GM23338 (cell line): ENCODE measurements around the gene TPST2. TPM values are rescaled to one million over a fixed set of nuclear protein-coding genes. Genes with fewer than 3 reads are reported as not detected.
A peak's percentile ranks its signal among the peaks of the same experiment; 100 is the strongest.

Source experiments
- ATAC-seq: fragments of 200-7000 bp; cut with Tn5 transposase; 3 replicates; pipeline ENCODE4 v1.9.1; 2020
- DNase-seq: peaks from one replicate; pipeline ENCODE4 v3.0.0-alpha.2; 2015; ENCODE audit warnings: low spot score
- H2AFZ ChIP-seq: fragments of 200-600 bp; sonication (generic); 2 replicates; pipeline ENCODE4 v1.8.0; 2016; ENCODE audit warnings: antibody characterized with exemption, mild to moderate bottlenecking, moderate library complexity
- H3F3A ChIP-seq: fragments of 200-600 bp; sonication (generic); replicated peaks from 2 replicates; pipeline ENCODE4 v1.8.0; 2017; ENCODE audit warnings: antibody characterized with exemption, mixed run types, low read depth
- H3K27ac ChIP-seq: fragments of 200-600 bp; sonication (generic); 2 replicates; pipeline ENCODE4 v1.6.1; 2016; ENCODE audit warnings: low read depth
- H3K27me3 ChIP-seq: fragments of 200-600 bp; sonication (generic); 2 replicates; pipeline ENCODE4 v1.8.0; 2016; ENCODE audit warnings: mild to moderate bottlenecking, mixed run types, moderate library complexity; ENCODE audit not compliant: insufficient read depth
- H3K36me3 ChIP-seq: fragments of 200-600 bp; sonication (generic); 2 replicates; pipeline ENCODE4 v1.8.0; 2016; ENCODE audit warnings: mild to moderate bottlenecking; ENCODE audit not compliant: insufficient read depth
- H3K4me1 ChIP-seq: fragments of 200-600 bp; sonication (generic); 2 replicates; pipeline ENCODE4 v1.8.0; 2016; ENCODE audit warnings: mild to moderate bottlenecking, moderate library complexity; ENCODE audit not compliant: insufficient read depth
- H3K4me2 ChIP-seq: fragments of 200-600 bp; sonication (generic); 2 replicates; pipeline ENCODE4 v1.7.1; 2017; ENCODE audit warnings: mixed run types
- H3K4me3 ChIP-seq: fragments of 200-600 bp; sonication (generic); 2 replicates; pipeline ENCODE4 v1.6.1; 2016; ENCODE audit warnings: mixed run types
- H3K79me2 ChIP-seq: fragments of 200-600 bp; sonication (generic); replicated peaks from 2 replicates; pipeline ENCODE4 v1.8.0; 2017; ENCODE audit warnings: mild to moderate bottlenecking; ENCODE audit not compliant: insufficient read depth
- H3K9me2 ChIP-seq: fragments of 200-600 bp; sonication (generic); 2 replicates; pipeline ENCODE4 v1.8.0; 2017; ENCODE audit not compliant: insufficient read depth
- H4K20me1 ChIP-seq: fragments of 200-600 bp; sonication (generic); replicated peaks from 2 replicates; pipeline ENCODE4 v1.8.0; 2017; ENCODE audit warnings: mild to moderate bottlenecking; ENCODE audit not compliant: insufficient read depth
- H3K27ac Mint-ChIP-seq: 2 replicates; pipeline ENCODE4 v1.8.0; 2020; ENCODE audit warnings: inconsistent platforms, mild to moderate bottlenecking, moderate library complexity, mixed read lengths
- H3K27me3 Mint-ChIP-seq: 3 replicates; pipeline ENCODE4 v1.8.0; 2022; ENCODE audit warnings: low read depth, mild to moderate bottlenecking, moderate library complexity, mixed read lengths, inconsistent platforms; ENCODE audit not compliant: insufficient read depth, poor library complexity
- H3K36me3 Mint-ChIP-seq: 3 replicates; pipeline ENCODE4 v1.8.0; 2021; ENCODE audit warnings: low read depth, mild to moderate bottlenecking, inconsistent platforms, moderate library complexity, mixed read lengths
- H3K4me1 Mint-ChIP-seq: 3 replicates; pipeline ENCODE4 v1.8.0; 2020; ENCODE audit warnings: mild to moderate bottlenecking, inconsistent platforms, mixed read lengths
- H3K4me3 Mint-ChIP-seq: 3 replicates; pipeline ENCODE4 v1.8.0; 2021; ENCODE audit warnings: moderate library complexity, mild to moderate bottlenecking, inconsistent platforms, mixed read lengths
- H3K9me3 Mint-ChIP-seq: 3 replicates; pipeline ENCODE4 v1.8.0; 2020; ENCODE audit warnings: moderate library complexity, mild to moderate bottlenecking, inconsistent platforms, mixed read lengths
- CREB1 ChIP-seq: fragments of 250-450 bp; sonication (Bioruptor Pico); IDR thresholded peaks from 2 replicates; pipeline ENCODE4 v1.5.0; 2020; ENCODE audit warnings: low read depth, mild to moderate bottlenecking, moderate library complexity
- EZH2 ChIP-seq: fragments of 200-600 bp; sonication (generic); IDR thresholded peaks from one replicate; pipeline ENCODE4 v1.8.0; 2017; ENCODE audit warnings: antibody characterized with exemption, mild to moderate bottlenecking, low read depth; ENCODE audit not compliant: unreplicated experiment
- EZH2phosphoT487 ChIP-seq: fragments of 200-600 bp; sonication (generic); IDR thresholded peaks from one replicate; pipeline ENCODE4 v1.8.1; 2018; ENCODE audit warnings: antibody characterized with exemption; ENCODE audit not compliant: unreplicated experiment
- JUNB ChIP-seq: IDR thresholded peaks from one replicate; pipeline ENCODE4 v1.6.1; 2016; ENCODE audit warnings: antibody characterized with exemption; ENCODE audit not compliant: unreplicated experiment
- NANOG ChIP-seq: IDR thresholded peaks from 2 replicates; pipeline ENCODE4 v1.6.1; 2016; ENCODE audit warnings: antibody characterized with exemption, borderline replicate concordance
- POLR2AphosphoS5 ChIP-seq: IDR thresholded peaks from 2 replicates; pipeline ENCODE4 v1.6.1; 2016; ENCODE audit warnings: antibody characterized with exemption, low read depth
- STAT1 ChIP-seq: IDR thresholded peaks from one replicate; pipeline ENCODE4 v1.6.1; 2016; ENCODE audit warnings: antibody characterized with exemption; ENCODE audit not compliant: unreplicated experiment
- ZNF114 ChIP-seq: fragments of 250-450 bp; sonication (Bioruptor Pico); IDR thresholded peaks from 2 replicates; pipeline ENCODE4 v1.5.0; 2020; ENCODE audit warnings: mild to moderate bottlenecking, moderate library complexity
- ZNF331 ChIP-seq: fragments of 250-450 bp; sonication (Bioruptor Pico); IDR thresholded peaks from 2 replicates; pipeline ENCODE4 v1.5.0; 2020; ENCODE audit warnings: low read depth, mild to moderate bottlenecking, moderate library complexity
- polyA plus RNA-seq: library from polyadenylated mRNA; unstranded; fragments of >200 nt; fragmentation: Nextera tagmentation; extraction: Ambion mirVana; gene quantifications from 2 replicates; pipeline ENCODE4 v1.2.1, GENCODE V29; 2016
- total RNA-seq: library from RNA; depleted of rRNA; stranded (reverse); fragments of >200 nt; shearing (Covaris generic); gene quantifications from 2 replicates; pipeline ENCODE4 v1.2.3, GENCODE V29; 2014
- TF ChIP-seq, protein P1 (sequence below): fragments of 250-450 bp; sonication (Bioruptor Pico); IDR thresholded peaks from 2 replicates; pipeline ENCODE4 v1.5.0; 2020; ENCODE audit warnings: mild to moderate bottlenecking, moderate library complexity
- TF ChIP-seq, protein P2 (sequence below): IDR thresholded peaks from one replicate; pipeline ENCODE4 v1.6.1; 2018; ENCODE audit warnings: antibody characterized with exemption; ENCODE audit not compliant: unreplicated experiment
- TF ChIP-seq, protein P3 (sequence below), 2 experiments: fragments of 200-600 bp in 1 of 2; sonication (generic) in 1 of 2; conservative IDR thresholded peaks; 2 replicates each; pipeline versions ENCODE4 v1.5.1 to v1.6.1; 2016 to 2017; ENCODE audit warnings: antibody characterized with exemption in 2 of 2, low read depth in 2 of 2, mild to moderate bottlenecking in 2 of 2, moderate library complexity in 1 of 2
- TF ChIP-seq, protein P4 (sequence below): IDR thresholded peaks from 2 replicates; pipeline ENCODE4 v1.6.1; 2016; ENCODE audit warnings: antibody characterized with exemption

TPST2 gene
- total and polyA plus RNA-seq, 2 experiments from 2014 or later: 37.9 to 127 TPM

DNA sequence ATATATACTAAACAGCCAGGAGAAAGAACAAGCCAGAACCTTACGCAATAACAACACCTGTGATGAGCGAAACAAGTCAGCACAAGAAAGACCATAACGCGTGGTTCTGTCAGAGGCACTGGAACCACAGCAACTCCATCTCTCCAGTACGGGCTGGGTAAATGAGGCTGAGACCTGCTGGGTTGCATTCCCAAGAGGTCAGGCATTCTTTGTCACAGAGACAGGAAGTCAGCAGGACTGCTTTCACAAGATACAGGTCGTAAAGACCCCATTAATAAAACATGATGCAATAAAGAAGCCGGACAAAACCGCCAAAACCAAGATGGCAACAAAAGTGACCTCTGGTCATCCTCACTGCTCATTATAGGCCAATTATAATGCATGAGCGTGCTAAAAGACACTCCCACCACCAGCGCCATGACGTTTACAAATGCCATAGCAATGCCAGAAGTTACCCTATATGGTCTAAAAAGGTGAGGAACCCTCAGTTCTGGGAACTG lies 21.7 kb downstream of the TPST2 start:
- H3K27ac Mint-ChIP-seq: peak overlapping the region; percentile 99
- H3K4me1 Mint-ChIP-seq: peaks cover 83% of the 10 kb centered on the region
- H3K9me2 ChIP-seq: no peaks in the 10 kb centered on the region
- H3K4me3 ChIP-seq: peak overlapping the region; percentile 16
- DNase-seq (peak; percentile 92), ATAC-seq (peak; percentile 71)
- no peaks in the 10 kb centered on the region for H3K36me3 ChIP-seq
- peaks cover 7% of the 10 kb centered on the region for H3K27me3 Mint-ChIP-seq
- peak overlapping the region; percentile 55 for H3K4me3 Mint-ChIP-seq
- peaks cover 77% of the 10 kb centered on the region for H3K4me1 ChIP-seq
- no peaks in the 10 kb centered on the region; the same call in 1 of the 2 replicates for H4K20me1 ChIP-seq
- H3F3A ChIP-seq: peaks cover 13% of the 10 kb centered on the region
- no peak overlapping the region for H2AFZ ChIP-seq
- no peaks in the 10 kb centered on the region for H3K27me3 ChIP-seq
- peaks cover 37% of the 10 kb centered on the region for H3K36me3 Mint-ChIP-seq
- peak overlapping the region; percentile 95 for H3K27ac ChIP-seq
- H3K79me2 ChIP-seq: peaks cover 90% of the 10 kb centered on the region
- peak overlapping the region; percentile 45 for H3K4me2 ChIP-seq
- H3K9me3 Mint-ChIP-seq: peaks cover 2% of the 10 kb centered on the region; the same call in 2 of the 3 replicates
- TF ChIP-seq, protein P1, sequence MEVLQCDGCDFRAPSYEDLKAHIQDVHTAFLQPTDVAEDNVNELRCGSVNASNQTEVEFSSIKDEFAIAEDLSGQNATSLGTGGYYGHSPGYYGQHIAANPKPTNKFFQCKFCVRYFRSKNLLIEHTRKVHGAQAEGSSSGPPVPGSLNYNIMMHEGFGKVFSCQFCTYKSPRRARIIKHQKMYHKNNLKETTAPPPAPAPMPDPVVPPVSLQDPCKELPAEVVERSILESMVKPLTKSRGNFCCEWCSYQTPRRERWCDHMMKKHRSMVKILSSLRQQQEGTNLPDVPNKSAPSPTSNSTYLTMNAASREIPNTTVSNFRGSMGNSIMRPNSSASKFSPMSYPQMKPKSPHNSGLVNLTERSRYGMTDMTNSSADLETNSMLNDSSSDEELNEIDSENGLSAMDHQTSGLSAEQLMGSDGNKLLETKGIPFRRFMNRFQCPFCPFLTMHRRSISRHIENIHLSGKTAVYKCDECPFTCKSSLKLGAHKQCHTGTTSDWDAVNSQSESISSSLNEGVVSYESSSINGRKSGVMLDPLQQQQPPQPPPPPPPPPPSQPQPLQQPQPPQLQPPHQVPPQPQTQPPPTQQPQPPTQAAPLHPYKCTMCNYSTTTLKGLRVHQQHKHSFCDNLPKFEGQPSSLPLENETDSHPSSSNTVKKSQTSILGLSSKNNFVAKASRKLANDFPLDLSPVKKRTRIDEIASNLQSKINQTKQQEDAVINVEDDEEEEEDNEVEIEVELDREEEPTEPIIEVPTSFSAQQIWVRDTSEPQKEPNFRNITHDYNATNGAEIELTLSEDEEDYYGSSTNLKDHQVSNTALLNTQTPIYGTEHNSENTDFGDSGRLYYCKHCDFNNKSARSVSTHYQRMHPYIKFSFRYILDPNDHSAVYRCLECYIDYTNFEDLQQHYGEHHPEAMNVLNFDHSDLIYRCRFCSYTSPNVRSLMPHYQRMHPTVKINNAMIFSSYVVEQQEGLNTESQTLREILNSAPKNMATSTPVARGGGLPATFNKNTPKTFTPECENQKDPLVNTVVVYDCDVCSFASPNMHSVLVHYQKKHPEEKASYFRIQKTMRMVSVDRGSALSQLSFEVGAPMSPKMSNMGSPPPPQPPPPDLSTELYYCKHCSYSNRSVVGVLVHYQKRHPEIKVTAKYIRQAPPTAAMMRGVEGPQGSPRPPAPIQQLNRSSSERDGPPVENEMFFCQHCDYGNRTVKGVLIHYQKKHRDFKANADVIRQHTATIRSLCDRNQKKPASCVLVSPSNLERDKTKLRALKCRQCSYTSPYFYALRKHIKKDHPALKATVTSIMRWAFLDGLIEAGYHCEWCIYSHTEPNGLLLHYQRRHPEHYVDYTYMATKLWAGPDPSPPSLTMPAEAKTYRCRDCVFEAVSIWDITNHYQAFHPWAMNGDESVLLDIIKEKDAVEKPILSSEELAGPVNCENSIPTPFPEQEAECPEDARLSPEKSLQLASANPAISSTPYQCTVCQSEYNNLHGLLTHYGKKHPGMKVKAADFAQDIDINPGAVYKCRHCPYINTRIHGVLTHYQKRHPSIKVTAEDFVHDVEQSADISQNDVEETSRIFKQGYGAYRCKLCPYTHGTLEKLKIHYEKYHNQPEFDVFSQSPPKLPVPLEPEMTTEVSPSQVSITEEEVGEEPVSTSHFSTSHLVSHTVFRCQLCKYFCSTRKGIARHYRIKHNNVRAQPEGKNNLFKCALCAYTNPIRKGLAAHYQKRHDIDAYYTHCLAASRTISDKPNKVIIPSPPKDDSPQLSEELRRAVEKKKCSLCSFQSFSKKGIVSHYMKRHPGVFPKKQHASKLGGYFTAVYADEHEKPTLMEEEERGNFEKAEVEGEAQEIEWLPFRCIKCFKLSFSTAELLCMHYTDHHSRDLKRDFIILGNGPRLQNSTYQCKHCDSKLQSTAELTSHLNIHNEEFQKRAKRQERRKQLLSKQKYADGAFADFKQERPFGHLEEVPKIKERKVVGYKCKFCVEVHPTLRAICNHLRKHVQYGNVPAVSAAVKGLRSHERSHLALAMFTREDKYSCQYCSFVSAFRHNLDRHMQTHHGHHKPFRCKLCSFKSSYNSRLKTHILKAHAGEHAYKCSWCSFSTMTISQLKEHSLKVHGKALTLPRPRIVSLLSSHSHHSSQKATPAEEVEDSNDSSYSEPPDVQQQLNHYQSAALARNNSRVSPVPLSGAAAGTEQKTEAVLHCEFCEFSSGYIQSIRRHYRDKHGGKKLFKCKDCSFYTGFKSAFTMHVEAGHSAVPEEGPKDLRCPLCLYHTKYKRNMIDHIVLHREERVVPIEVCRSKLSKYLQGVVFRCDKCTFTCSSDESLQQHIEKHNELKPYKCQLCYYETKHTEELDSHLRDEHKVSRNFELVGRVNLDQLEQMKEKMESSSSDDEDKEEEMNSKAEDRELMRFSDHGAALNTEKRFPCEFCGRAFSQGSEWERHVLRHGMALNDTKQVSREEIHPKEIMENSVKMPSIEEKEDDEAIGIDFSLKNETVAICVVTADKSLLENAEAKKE: peak; percentile 70
- TF ChIP-seq ZNF331 (CRISPR knock-in tag) (peak; percentile 29; the same call in 1 of the 2 replicates), JUNB (no peak), EZH2phosphoT487 (no peak), CREB1 (CRISPR knock-in tag) (peak; percentile 55; the same call in 1 of the 2 replicates), NANOG (0 out of 2 replicates have a peak, but pooled peaks have one; percentile 10), STAT1 (no peak), ZNF114 (CRISPR knock-in tag) (no peak), EZH2 (no peak), POLR2AphosphoS5 (no peak)
- TF ChIP-seq, protein P2, sequence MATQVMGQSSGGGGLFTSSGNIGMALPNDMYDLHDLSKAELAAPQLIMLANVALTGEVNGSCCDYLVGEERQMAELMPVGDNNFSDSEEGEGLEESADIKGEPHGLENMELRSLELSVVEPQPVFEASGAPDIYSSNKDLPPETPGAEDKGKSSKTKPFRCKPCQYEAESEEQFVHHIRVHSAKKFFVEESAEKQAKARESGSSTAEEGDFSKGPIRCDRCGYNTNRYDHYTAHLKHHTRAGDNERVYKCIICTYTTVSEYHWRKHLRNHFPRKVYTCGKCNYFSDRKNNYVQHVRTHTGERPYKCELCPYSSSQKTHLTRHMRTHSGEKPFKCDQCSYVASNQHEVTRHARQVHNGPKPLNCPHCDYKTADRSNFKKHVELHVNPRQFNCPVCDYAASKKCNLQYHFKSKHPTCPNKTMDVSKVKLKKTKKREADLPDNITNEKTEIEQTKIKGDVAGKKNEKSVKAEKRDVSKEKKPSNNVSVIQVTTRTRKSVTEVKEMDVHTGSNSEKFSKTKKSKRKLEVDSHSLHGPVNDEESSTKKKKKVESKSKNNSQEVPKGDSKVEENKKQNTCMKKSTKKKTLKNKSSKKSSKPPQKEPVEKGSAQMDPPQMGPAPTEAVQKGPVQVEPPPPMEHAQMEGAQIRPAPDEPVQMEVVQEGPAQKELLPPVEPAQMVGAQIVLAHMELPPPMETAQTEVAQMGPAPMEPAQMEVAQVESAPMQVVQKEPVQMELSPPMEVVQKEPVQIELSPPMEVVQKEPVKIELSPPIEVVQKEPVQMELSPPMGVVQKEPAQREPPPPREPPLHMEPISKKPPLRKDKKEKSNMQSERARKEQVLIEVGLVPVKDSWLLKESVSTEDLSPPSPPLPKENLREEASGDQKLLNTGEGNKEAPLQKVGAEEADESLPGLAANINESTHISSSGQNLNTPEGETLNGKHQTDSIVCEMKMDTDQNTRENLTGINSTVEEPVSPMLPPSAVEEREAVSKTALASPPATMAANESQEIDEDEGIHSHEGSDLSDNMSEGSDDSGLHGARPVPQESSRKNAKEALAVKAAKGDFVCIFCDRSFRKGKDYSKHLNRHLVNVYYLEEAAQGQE: no peak
- TF ChIP-seq, protein P3, sequence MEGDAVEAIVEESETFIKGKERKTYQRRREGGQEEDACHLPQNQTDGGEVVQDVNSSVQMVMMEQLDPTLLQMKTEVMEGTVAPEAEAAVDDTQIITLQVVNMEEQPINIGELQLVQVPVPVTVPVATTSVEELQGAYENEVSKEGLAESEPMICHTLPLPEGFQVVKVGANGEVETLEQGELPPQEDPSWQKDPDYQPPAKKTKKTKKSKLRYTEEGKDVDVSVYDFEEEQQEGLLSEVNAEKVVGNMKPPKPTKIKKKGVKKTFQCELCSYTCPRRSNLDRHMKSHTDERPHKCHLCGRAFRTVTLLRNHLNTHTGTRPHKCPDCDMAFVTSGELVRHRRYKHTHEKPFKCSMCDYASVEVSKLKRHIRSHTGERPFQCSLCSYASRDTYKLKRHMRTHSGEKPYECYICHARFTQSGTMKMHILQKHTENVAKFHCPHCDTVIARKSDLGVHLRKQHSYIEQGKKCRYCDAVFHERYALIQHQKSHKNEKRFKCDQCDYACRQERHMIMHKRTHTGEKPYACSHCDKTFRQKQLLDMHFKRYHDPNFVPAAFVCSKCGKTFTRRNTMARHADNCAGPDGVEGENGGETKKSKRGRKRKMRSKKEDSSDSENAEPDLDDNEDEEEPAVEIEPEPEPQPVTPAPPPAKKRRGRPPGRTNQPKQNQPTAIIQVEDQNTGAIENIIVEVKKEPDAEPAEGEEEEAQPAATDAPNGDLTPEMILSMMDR (conservative IDR thresholded peaks at IDR 0.05; ENCODE audit: low read depth in 2 of 2): no peak
- TF ChIP-seq, protein P4, sequence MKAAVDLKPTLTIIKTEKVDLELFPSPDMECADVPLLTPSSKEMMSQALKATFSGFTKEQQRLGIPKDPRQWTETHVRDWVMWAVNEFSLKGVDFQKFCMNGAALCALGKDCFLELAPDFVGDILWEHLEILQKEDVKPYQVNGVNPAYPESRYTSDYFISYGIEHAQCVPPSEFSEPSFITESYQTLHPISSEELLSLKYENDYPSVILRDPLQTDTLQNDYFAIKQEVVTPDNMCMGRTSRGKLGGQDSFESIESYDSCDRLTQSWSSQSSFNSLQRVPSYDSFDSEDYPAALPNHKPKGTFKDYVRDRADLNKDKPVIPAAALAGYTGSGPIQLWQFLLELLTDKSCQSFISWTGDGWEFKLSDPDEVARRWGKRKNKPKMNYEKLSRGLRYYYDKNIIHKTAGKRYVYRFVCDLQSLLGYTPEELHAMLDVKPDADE: peak; percentile 70
